Fibroblast of skin of back (primary cell): ENCODE results near the gene ZNF831. TPM values are rescaled to one million over a fixed set of nuclear protein-coding genes. Genes with fewer than 3 reads are reported as not detected.

Experiments
- DNase-seq: peaks from one replicate; pipeline ENCODE4 v3.0.0-alpha.2; 2013
- polyA plus RNA-seq, 2 experiments: library from polyadenylated mRNA; unstranded; fragments of 120-200 nt; gene quantifications; one replicate each; pipeline ENCODE4 v1.2.1, GENCODE V29; 2013; ENCODE audit not compliant: insufficient read length in 2 of 2

Gene ZNF831
- polyA plus RNA-seq (2013, experiment 1 of 2; ENCODE audit: insufficient read length) = not detected
- not detected for polyA plus RNA-seq (2013, experiment 2 of 2; ENCODE audit: insufficient read length)

DNA sequence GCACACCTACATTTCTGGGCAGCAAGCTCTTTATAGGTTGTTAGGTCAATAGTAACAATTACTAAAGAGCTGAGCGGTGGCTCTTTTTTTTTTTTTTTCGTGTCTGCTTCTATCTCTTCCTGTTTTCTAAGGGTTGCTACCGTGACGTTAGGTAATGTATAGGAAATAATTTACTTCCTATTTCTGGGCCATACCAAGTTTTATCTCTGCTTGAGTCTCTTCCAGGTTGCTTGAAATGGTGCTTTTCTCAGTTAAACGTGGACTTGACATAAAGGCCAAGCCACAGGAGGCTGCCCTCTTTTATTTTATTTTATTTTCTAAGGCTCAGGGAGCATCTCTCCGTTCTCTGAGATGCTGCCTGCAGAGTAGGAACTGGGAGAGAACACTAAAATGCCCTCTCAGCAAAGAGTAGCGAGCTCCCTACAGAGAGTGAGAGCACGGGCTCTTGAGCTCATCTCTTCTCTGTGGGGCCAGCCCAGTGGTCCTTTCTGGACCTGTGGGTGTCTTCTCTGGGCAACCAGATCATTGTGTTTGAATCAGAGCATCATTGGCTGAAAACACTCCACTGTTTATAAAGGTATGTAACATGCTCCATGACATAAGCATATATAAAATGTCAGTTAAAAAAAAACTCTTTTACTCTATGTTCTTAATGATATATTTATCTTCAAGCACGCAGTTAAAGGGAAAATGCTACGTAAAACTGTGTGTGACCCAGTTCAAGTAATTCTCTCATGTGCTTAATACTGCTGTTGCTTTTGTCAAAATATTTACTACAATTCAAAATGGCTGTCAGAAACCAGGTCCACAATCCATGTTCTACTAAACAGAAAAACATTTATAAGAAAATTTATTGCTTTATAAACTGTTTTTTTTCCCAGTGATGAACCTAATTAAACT lies at the start of gene ZNF831:
Gene ZNF831 (plus strand): TSS at position 191 of the 900 bp plus-strand sequence. CDS start 27,199 bp downstream, outside the sequence.
- DNase-seq = no peak

DNA sequence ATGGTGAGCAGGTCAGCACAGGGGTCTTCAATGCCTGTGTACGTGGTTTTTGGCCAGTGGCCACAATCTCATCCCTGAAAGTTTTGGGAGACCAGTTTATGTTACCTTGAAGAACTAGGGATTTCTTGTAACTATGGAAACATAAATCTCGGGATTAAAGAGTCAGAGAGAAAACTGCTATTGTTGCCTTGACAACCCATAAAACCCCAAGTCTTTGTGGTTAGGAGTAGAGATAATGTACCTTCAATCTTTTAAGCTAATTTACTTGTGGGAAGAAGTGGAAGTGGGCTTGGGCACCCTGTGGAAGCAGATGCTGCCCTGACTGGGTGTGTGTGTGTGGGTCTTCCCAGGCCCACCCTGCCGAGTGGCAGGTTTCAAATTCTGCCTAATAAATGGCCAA lies 46.1 kb upstream of the ZNF831 start:
- DNase-seq = no peak

DNA sequence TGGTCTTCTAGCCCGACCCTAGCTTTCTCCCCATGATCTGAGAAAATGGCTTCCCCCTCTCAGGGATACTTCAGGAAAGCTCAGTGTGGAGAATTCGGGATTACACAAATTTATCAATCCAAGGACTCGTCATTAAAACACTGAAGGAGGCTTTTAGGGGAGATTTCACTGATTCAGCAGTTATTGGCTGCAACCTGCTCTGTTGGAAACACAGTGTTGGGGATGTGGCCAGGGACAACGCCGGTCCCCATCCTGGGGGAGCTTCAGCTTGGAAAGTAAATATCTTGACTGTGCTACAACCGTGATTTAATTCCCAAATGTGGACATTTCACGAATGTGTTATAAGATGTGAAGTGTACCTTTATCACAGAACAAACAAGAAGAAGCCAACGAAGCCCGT lies 44.8 kb upstream of the ZNF831 start:
- DNase-seq = no peak

DNA sequence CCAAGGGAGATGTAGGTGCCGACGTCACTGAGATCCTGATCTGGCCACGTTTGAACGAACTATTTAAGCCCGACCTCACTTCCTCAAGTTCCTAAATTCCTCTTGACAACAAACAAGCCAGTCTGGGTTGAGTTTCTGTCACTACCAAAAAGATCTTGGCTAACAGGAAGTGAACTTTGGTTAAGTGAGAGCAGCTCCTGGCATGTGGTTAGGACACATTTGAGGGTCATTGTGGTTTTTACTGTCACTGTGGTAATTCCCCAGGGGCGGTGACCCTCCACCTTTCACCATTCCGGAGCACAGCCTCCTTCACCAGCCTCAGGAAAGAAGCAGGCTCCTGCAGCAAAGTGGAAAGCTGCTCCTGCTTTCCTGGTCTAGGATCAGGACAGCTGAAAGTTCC lies 43.1 kb upstream of the ZNF831 start:
- no peak for DNase-seq

DNA sequence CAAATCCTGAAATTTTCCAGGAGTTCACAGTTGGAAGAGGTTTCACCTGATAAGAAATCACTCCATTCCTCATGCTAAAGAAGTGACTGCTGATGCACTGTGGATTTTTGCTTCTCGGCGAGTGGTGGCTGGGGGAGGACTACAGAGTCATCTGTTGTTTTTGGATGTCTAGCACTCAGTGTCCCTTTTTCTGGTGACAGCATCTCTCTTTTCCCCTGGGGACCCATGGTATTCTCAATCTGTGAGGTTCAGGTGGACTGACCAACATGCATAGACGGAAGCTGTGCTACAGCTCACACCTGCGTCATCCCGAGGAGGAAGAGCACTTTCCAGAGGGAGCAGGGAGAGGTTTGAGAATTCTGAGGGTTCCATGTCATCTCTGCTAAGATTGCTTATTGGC lies 42.7 kb upstream of the ZNF831 start:
- DNase-seq = no peak

DNA sequence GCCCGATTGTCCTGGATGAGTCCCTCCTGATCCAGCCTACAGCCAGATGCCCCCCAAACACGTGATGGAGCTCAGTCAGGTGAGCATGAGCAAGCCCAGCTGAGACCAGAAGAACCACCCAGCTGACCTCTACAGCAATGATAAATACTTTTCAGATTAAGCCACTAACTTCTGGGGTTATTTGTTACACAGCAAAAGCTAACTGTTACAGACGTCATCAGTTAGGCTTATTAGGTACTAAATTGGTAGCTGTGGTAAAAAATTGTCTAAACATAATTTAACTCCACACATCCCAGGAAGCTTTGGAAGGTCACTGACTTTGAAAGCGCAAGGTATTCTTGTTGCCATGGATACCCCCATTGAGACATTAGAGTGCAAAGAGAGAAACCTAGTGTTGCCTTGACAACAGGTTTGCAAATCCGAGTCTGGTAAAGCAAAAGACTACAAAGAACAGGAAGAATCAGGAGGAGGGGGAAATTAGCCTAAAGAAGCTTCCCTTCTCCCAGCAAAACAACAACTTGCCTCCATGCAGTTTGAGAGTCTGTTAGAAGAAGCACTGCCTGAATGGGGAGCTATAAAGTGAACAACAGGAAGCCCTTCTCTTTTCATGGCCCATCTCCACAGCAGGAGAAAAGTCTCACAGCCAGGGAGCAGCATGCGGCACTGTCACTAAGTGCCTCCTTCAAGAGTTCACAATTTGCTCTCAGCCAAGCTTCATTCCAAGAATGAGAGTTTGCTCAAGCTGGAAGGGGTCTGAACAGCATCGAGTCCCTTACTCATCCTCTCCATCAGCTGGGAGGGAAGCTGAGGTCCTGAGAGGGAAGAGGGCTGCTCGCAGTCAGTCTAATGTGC lies 41.7 kb upstream of the ZNF831 start:
- no peak for DNase-seq

DNA sequence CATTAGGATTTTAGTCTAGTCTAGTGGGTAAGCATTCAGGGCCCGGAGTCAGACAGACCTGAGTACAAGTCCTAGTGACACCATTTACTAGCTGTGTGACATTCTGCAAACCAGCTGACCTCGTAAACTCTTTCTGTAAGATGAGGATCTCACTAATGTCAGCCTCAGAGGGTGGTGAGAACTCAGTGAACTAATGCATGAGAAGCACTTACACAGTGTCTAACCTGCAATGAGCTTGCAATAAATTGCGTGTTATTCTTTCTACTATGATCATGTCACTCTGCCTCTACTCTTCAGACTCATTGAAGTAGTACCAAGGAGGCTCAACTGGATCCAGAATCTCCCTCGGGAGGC lies 41.1 kb upstream of the ZNF831 start:
- DNase-seq = no peak

DNA sequence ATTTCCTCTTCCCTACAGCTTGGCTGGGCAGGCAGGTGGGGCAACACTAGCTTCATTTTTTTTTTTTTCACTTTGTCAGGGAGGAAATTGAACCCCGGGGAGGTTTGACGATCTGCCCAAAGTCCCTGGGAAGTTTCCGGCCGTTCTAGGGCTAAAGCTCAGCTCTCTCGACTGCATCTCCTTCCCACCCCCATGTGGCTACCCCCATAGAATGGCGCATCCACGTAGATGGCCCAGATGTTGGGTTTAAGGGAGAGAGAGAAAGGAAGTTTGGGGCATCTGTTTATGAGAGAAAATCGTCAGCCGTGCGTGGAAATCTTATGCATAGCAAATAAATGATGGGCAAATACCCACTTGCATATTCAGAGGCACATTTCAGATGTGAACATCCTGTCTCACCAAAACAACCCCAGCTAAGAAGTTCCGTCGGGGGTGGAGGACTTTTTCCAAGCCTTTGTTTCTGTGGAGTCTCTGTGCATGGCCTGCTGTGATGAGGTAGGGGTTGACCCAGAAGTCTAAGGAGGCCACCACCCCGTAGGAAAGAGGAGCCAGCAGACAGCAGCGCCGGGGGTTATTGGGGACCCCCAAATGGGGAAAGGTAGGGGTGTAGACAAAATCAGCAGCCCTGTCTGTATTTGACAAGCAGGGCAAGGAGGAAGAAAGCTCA lies 40.5 kb upstream of the ZNF831 start:
- DNase-seq = no peak

DNA sequence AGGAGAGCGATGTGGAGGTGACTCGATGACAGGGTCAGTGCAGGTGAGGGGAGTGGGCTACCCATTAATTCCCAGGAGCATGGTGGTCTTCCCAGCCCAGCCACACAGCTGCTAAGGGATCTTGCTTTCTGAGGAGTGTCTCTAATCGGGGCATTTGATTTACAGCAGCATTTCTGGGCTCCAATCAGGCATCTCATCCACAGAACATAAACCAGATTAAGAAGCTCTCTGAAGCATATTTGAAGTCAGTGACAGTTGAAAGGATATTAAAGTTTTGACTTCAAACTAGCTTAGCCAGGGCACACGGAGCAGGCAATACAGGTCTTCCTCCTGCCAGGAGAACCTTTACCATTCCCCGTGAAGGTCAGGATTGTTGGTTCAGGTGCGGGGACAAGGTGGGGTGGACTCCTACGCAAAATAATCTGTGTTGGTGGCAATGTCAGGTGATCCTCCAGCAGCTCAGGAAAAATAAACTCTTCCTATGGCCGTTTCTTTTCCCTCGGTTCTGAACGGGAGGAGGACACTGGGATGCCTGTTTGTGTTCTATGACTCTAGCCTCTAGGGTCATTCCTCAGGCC lies 39.9 kb upstream of the ZNF831 start:
- DNase-seq = no peak

DNA sequence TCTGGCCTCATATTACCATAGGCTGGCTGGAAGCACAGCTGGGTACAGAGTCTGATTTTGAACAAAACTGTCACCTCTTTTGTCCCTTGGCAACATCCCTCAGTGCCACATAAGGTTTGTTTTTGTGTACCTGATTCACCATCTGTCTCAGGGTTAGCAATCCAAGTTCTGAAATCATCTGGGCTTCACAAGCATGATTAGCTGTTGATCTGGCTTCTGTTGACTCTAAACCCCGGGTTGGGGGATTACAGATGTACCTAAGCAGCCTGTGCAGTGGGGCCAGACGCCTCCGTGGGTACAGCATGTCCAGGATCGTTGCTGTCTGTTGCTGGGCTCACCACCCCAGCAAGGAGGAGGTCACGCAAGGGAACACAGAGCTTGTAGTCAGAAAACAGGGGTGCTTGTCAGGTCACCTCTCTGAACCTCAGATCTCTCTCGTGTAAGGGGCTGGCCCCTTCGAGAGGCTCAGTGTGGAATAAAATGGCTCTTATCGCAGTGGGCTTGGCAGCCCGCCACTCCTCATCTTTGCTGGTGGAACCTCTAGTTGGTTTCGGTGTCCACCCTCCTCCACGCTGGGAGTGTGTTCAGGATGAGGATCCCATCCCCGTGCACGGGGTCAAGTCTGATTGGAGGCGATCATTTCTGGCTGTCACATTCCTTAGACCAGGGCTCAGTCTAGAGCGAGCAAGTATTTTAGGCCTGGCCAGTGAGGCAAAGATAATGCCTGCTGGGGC lies 39.2 kb upstream of the ZNF831 start:
- no peak for DNase-seq

DNA sequence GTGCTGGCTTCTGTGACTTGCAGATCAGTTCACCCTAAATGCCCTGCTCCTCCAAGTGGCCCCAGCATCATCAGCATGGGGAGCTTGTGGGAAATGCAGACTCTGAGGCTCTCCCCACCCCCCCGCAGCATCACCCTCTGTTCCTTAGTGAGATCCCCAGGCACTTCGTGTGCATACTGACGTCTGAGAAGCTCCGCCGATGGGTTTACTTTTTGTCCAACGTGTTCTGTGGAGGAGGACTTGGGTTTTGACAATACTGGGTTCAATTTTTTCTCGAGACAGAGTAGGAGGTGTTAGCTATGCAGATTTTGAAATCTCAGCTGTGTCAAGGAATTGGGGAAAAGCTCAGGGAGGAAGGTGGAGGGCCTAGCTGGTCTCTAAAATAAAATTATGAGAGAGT lies 38.3 kb upstream of the ZNF831 start:
- no peak for DNase-seq

DNA sequence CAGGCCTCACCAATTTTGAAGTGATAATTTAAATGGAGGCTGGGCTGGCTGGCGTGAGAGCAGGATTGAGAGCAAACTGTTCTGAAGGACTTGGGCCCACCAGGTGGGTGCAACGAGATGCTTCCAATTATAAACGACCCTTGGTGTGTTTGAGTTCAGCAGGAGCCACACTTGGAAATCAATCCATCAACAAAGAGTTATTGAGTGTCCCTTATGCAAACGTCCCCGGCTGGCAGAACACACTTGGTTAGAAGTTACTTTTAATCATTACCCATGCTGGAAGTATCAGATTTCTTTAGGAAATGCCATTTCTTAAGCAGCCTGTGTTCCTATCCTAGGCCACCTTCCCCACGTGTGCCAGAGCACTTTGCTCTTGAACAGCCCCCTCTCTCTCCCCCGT lies 37.8 kb upstream of the ZNF831 start:
- no peak for DNase-seq

DNA sequence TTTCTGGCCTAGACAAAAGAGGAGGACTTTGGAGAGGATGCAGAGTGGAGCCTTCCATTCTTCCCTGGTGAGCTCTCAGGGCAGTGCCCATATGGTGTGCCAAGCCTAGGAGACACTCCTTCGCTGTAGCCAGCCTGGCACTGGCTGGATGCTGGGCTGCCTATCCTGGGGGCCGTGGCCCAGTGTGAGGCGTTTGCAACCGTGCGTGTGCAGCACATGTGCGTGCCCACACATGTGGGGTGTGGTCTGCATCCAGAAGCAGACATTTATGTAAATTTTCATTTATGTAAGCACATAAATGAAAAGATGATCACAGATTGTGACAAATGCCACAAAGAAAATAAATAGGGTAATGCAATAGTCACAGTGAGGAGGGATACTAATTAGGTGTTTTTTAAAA lies 35.8 kb upstream of the ZNF831 start:
- no peak for DNase-seq

DNA sequence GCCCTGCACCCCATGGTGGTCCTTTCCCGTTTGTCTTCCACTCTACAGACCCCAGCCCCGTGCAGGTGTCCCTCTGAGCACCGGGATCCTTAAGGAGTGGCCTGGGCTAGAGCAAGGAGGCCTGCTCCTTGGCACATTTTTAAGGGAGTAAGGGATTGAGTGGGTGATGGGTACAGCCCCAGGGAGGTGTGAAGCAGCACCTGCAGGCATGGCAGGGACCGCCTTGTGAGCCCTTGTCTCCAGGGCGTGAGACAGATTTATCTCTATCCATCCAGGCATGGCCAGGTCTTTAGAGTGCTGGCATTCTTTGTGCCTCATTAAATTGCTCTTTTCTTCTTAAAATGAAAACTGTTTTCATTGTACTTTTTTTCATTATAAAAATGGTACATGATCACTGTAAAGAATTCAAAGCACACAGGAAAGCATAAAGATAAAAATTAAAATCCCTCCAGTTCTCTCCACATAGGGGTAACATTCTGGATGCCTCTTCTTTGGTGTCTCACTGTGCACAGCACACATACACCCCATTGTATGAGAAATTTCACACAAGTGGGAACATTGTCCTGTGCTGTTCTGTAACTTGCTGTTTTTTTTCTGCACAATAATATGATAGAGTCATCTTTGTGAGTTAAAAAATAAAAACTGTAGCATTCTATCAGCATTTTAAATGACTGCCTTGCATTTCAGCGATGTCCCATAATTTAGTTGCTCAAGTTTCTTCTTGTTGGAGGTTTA lies 31.9 kb upstream of the ZNF831 start:
- no peak for DNase-seq

DNA sequence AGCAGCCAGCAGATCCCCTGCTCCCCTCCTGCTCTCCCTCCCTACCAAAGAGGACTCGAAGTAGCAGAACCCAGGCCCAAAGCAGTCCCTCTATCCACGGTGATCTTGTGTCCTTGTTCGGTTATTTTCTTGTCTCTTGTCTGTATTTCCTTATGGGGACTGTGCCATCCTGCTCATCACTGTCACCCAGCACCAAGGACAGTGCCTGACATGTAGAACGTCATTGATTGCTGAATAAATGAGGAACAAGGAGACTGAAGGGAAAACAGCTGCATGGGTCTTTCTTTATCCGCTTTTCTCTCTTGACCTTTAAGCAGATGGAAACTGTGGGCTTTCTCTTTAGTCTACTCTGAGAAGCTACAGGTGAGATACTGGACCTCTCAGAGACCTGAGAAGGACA lies 29.4 kb upstream of the ZNF831 start:
- DNase-seq = no peak

DNA sequence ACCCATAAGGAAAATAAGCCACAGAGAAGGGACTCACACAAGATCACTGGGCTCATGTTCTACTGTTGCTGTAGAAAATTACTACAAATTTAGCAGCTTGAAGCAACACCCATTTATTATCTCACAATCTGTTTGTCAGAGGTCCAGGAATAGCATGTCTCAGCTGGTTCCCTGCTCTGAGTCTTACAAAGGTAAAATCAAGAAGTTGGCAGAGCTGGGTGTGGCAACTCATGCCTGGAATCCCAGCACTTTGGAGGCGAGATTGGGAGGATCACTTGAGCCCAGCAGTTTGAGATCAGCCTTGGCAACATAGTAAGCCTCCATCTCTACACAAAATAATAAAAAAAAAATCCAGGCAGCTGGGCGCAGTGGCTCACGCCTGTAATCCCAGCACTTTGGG lies 28.5 kb upstream of the ZNF831 start:
- no peak for DNase-seq

DNA sequence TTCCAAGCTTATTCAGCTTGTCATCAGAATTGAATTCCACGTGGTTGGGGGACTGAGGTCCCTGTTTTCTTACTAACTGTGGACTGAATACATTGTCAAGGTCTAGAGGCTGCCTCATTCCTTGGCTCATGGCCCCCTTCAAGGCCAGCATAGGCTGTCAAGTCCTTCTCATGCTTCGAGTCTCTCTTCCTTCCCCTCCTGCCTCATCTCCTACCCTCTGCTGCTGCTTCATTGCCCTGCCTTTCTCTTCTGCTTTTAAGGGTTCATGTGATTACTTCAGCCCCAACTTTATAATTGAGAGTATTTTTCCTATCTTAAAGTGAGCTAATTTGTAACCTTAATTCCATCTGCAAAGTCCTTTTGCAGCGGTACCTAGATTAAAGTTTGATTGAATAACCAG lies 27.6 kb upstream of the ZNF831 start:
- DNase-seq = no peak

DNA sequence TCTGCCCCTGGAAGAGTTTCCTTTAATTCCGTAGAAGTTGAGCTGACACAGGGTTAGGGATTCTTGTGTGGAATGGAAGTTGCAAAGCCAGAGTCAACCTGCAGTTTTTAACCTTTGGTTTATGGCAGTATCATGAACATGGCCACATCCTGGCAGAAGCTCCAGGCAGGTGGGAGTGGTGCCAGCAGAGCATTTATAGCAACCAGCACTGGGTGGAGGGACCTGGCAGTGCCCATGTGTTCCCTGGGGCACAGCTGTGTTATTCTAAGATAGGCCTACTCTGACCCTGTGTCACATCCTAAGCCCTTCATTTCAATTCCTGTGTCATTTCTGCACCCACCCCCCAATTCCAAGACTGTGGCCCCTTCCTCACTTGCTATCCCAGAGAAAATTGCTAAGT lies 26.1 kb upstream of the ZNF831 start:
- DNase-seq = no peak

DNA sequence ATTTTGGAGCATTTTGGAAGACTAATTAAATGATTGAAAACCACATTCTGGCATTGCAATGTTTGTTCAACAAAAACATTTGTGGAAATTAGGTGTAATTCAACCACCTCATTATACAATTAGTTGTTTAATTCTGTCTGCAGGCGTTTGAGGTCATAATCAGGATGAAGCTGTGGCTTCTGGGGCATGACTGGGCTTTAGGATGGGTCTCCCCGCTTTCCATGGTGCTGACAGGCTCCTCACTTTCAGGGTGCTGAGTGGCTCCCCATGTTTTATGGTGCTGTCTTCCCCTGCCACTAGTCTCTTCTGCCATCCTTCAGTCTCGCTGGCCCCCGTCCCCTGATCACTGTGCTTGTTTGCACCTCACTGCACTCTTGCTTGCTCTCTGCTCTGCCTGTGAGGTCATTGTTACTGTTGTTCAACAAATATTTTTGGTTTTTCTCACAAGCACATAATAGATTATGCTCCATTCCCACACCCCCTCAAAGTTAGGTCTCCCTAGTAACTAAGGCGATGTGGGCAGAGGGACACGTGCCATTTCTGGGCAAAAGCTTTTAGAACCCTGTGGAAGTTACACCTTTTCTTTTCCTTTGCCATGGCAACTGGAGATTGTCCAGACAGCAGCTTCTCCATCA lies 25.4 kb upstream of the ZNF831 start:
- DNase-seq = no peak

DNA sequence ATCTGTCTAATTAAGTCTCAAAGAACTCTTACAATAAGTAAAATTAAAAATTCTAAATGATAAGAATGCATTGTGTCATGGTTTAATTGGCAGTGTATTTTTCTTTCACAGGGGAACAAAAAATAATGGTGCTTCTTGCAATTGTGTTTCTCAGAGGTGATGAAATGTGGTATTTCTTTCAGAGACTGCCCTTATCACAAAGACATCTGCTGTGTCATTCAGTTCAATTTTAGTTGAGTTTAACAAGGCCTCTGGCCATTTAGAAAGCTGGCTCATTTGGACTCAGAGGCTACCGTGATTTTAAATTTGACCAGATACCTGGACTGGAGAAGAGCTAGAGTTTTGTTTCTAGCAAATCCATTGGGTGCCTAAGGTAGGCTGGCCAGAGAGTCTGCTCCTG lies 23.6 kb upstream of the ZNF831 start:
- no peak for DNase-seq
